Measurements from ENCODE around the gene PRPF19. TPM values are rescaled to one million over a fixed set of nuclear protein-coding genes. Genes with fewer than 3 reads are reported as not detected.

The PRPF19 gene
- total and polyA plus RNA-seq, 9 of the 15 experiments (the other 6 are each of a cell fraction or from before 2014, with no cell fraction given) = 9.4 to 212 (median 73.2) TPM

DNA sequence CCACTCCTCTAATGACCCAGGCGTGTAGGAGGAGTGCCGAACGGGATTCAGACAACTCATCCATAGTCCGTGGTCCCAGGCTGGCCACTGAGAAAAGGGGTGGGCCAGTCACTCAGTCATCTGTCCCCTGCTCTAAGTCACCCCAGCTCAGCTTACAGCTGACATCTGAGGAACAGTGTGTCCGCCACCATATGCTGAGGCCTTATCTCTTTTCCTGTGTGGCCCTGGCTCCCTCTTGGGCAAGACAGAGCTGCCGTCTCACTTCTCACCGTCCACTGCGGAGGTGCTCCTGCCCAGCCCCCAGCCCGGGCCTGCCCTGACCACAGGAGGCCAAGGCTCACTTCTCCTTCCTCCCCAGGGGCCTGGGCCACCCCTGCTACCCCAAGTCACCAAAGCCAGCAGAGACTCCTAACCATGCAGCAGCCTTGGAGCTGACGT, 57.7 kb downstream of the PRPF19 start (continued):
- TF ChIP-seq, protein P1, sequence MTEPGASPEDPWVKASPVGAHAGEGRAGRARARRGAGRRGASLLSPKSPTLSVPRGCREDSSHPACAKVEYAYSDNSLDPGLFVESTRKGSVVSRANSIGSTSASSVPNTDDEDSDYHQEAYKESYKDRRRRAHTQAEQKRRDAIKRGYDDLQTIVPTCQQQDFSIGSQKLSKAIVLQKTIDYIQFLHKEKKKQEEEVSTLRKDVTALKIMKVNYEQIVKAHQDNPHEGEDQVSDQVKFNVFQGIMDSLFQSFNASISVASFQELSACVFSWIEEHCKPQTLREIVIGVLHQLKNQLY (CRISPR knock-in tag; conservative IDR thresholded peaks at IDR 0.05) = no peak
- no peak for TF ChIP-seq ZKSCAN3 (CRISPR knock-in tag; IDR thresholded peaks at IDR 0.05)
- TF ChIP-seq DACH1 (IDR thresholded peaks at IDR 0.05; ENCODE audit: partially characterized antibody) = peak; percentile 73
- TF ChIP-seq, protein P2, sequence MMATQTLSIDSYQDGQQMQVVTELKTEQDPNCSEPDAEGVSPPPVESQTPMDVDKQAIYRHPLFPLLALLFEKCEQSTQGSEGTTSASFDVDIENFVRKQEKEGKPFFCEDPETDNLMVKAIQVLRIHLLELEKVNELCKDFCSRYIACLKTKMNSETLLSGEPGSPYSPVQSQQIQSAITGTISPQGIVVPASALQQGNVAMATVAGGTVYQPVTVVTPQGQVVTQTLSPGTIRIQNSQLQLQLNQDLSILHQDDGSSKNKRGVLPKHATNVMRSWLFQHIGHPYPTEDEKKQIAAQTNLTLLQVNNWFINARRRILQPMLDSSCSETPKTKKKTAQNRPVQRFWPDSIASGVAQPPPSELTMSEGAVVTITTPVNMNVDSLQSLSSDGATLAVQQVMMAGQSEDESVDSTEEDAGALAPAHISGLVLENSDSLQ (IDR thresholded peaks at IDR 0.05) = peak; percentile 69; the same call in 1 of the 2 replicates
- no peak for TF ChIP-seq FOXA1 (IDR thresholded peaks at IDR 0.05; ENCODE audit: borderline replicate concordance)
- no peak for TF ChIP-seq U2AF2 (optimal IDR thresholded peaks at IDR 0.05; ENCODE audit: low read depth, low read length)
- no peak for TF ChIP-seq DMBX1 (CRISPR knock-in tag; IDR thresholded peaks at IDR 0.05; ENCODE audit: borderline replicate concordance)
- no peak for TF ChIP-seq E2F4 (CRISPR knock-in tag; IDR thresholded peaks at IDR 0.05; ENCODE audit: low read depth)
- TF ChIP-seq SAFB2 (IDR thresholded peaks at IDR 0.05; ENCODE audit: borderline replicate concordance, low read depth, low read length, severe bottlenecking) = no peak
- no peak for TF ChIP-seq SMARCC2 (IDR thresholded peaks at IDR 0.05; ENCODE audit: low read depth)
- TF ChIP-seq PRMT5 (CRISPR knock-in tag; IDR thresholded peaks at IDR 0.05) = no peak
- TF ChIP-seq RB1 (IDR thresholded peaks at IDR 0.05; ENCODE audit: low read depth) = no peak
- no peak for TF ChIP-seq MCM5 (IDR thresholded peaks at IDR 0.05; ENCODE audit: low read depth)
- no peak for TF ChIP-seq HLTF (IDR thresholded peaks at IDR 0.05)
- peak; percentile 20; the same call in 1 of the 2 replicates for TF ChIP-seq NFIC (IDR thresholded peaks at IDR 0.05)
- no peak for TF ChIP-seq ZNF282 (CRISPR knock-in tag; IDR thresholded peaks at IDR 0.05)
- TF ChIP-seq CBX5 (IDR thresholded peaks at IDR 0.05; ENCODE audit: borderline replicate concordance, low read depth) = no peak
- TF ChIP-seq MCM7 (IDR thresholded peaks at IDR 0.05) = no peak
- TF ChIP-seq SPI1 (IDR thresholded peaks at IDR 0.05; ENCODE audit: borderline replicate concordance, low read depth, low read length) = no peak
- peak; percentile 69 for TF ChIP-seq ETV5 (CRISPR knock-in tag; IDR thresholded peaks at IDR 0.05; ENCODE audit: low read depth)
- no peak for TF ChIP-seq ZNF133 (CRISPR knock-in tag; IDR thresholded peaks at IDR 0.05)
- TF ChIP-seq GTF2F1 (IDR thresholded peaks at IDR 0.05; ENCODE audit: low read depth, low read length) = no peak
- TF ChIP-seq RUNX1 (IDR thresholded peaks at IDR 0.05; ENCODE audit: low read depth) = no peak
- TF ChIP-seq SMAD3 (CRISPR knock-in tag; conservative IDR thresholded peaks at IDR 0.05) = no peak
- TF ChIP-seq TCF3 (CRISPR knock-in tag; IDR thresholded peaks at IDR 0.05) = peak; percentile 67
- TF ChIP-seq ZEB2 (IDR thresholded peaks at IDR 0.05) = no peak
- no peak for TF ChIP-seq C11orf30 (IDR thresholded peaks at IDR 0.05; ENCODE audit: low read depth)
